ENCODE measurements around the gene DPH6.
"Not testable (repeated sequence)": the region's sequence is repeated elsewhere in the genome, so short reads cannot be mapped to it uniquely, and the experiment has no call there.

The DPH6 gene

DNA sequence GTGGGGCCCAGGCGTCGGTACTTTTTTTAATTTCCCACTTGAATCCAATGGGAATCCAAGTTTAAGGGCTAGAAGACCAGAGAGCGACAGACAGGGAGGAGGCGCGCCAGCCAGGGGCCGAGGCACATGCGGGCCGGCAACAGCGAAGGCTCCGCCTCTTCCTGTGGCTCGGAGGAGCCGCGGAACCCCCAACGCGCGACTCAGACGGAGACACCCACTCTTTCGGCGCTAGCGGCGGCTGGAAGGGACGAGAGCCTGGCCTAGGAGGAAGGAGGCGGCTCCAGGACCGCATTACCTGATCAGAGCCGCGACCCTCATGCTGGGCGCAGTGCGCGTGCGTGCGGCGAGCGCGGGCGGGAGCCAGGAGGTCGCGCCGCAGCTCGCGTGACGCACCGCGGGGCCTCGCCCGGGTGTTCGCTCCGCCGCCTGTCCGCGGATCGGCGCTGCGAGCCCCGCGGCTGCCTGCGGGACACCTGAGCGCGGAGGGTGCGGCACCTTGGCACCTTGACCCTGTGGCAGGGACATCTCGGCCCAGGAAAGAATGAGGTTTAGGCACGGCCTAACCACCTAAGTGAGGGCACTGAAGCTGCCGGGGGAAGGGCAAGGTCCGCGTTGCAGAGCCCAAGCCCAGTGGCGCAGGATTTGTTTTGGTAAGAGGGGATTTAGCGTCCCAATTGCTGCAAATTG is at the start of gene DPH6:
DPH6 (minus strand) TSS at position 342 of the 687 bp plus-strand sequence; CDS start at position 318, 24 bp downstream.
- DNase-seq: peak in 1 of 2 experiments; percentile 25

DNA sequence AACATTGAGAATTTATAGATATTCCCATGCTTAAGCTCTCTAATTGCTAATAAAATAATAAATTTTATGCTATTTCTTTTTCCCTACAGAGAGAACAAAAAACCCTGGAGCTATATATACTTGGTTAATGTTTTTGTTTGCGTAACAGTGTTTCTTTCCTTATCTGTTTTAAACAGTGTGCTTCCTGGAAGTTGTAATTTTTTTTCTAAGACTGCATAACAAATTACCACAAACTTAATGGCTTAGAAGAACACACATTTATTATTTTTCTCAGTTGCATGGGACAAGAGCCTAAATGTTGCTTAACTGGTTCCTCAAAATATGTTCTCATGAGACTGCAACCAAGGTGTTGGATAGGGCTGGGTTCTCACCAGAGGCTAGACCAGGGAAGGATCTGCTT is 49.7 kb upstream of the DPH6 start:
- no peak for DNase-seq

GRCh38 chr15:35591987-35592386 is 46.0 kb upstream of the DPH6 start:
- not testable (repeated sequence) for DNase-seq

GRCh38 chr15:35583863-35584528 is 38.0 kb upstream of the DPH6 start:
- DNase-seq: no peak

DNA sequence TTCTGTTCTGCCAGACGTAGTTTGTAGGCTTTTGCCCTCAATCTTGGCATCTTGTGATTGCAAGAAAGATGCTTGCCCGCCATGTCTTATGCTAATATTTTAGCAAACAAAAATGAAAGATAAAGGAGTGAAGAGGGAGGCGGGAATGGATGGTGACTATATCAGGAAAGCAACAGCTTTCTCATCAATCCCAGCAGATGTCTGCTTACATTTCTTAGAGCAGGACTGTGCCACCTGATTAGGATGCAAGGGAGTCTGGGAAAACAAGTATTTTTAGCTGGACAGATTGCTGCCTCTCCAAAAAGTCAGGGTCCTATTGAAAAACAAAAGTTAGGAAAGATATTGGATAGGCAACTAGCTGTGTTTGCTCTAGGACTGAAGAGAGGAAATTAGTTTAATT is 34.6 kb upstream of the DPH6 start:
- DNase-seq: no peak

- no peak for DNase-seq
These were observed 21.4 kb upstream of the DPH6 start for GRCh38 chr15:35567392-35567791.

DNA sequence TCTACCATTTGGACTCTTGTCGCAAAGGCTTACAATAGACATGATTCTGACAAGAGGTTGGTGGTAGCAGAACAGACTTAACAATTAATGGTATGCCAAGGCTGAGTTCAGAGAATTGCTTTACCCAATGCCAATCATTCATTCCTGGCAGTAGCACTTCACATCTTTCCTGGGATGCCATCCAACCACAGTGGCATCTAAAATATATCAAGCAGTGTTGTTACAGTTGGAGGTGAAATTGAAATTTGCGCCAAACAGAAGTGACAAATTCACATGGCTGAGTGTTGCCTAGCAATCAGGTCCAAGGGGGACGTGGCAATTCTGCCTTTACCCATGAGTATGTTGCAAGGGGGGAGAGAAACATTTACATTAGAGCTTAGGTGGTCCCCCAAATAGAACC is 21.0 kb upstream of the DPH6 start:
- no peak for DNase-seq

GRCh38 chr15:35565901-35566300 is 19.9 kb upstream of the DPH6 start:
- DNase-seq: no peak

DNA sequence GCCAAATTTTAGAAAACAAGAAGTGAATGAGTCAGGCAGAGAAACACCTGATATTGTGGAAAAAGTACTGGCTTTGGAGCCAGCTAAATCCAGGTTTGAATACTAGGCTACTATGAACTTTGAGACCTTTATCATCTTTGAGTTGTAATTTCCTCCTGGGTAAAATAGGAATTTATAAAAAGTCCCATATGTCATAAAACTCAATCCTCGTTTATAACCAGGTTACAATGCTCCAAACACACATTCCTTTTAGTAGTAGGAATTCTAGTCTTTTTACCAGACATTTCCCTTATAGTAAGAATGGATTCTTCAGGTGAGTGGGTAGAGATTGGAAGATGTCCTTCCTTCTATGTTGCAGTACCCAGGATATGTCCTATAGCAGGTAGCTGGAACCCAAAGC is 16.7 kb upstream of the DPH6 start:
- DNase-seq: no peak

- DNase-seq: no peak
These were observed 15.3 kb upstream of the DPH6 start for GRCh38 chr15:35561308-35561707.

GRCh38 chr15:35560870-35561269 is 14.9 kb upstream of the DPH6 start:
- no peak for DNase-seq

DNA sequence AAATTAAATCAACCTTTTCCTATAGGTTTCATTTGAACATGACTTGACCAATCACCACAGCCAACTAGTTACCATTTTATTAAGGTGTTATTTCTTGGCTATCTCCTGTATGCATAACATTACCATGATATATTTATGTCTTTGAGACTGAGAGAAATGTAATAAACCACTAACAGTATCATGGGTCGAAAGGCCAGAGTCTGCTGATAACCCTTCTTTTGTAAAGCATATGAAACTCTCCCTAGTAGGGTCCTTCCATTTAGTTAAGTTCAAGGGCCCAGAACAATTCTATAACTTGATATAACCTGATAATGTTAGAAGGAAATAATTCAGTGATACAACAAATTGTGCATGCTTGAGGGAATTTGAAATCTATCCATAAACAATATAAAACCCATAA is 14.3 kb upstream of the DPH6 start:
- DNase-seq: no peak

DNA sequence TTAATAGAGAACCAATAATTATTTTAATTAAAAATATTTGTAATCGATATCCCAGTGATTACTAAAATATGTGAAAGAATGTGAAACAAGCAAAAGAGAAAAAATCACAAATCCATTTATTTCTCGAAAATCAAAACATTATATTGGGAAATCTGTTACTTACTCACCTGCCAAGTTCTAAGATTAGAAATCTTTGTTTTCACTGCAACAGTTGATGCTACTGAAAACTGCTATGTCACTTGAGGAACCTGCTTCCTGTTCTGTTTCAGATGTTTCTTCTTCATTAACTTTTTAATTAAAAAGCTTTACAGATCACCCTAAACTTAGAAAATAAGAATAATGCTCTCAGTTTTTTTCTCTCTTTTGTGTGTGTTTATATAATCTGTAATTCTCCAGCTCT is 13.7 kb upstream of the DPH6 start:
- DNase-seq: no peak

DNA sequence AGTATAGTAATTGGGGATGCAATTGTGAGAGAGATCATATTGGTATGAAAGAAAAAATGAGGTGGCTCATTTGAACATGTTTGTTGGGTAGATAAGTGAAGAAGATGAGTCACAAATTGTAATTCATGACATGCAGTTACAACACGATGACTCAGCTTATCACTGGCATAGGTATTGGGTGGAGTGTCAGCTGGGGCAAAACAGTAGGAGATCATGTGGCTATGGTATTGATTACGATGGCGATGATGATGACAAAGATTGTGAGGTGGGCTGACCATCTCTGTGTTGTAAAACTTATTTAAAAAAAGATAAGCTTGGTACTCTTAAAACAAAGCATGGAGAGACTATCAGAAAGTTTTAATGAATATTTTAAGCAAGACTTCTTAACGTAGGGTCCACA is 11.6 kb upstream of the DPH6 start:
- no peak for DNase-seq

DNA sequence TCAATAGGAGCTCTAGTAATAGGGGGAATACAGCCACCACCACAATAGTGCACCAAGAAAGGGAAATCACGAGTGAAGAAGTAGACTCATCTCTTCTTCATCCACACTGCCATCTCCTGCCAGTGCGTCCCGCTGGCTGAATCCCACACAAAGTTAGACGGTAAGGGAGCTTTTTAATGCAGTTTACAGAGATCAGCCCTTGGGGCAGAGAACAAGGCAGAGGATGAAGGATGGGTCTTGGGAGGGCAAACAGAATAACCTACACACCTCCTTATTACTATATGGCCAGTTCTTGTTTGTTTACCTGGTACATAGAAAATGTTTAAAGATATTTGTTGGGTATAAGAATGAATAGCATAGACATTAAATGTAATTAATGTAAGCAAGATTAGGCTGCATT is 11.0 kb upstream of the DPH6 start:
- DNase-seq: no peak

GRCh38 chr15:35555244-35555643 is 9.3 kb upstream of the DPH6 start:
- DNase-seq: no peak

DNA sequence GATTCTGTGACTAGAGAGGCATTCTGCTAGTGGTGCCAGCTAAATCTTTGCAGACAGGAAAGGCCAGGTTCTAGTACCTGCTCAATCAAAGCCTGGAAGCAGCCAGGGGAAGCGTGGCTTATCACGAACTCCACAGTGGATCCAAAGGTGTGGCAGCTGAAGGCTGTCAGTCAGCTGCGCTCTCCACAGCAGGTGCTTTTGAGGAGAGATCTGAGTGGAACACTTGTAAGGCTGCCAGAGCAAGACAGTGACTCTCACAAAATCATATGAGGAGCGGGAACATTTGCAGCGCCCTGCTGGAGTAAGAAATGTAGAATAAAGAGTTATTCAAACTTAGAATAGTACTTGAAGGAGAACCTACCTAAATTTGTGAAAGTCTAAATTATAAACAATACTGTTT is 5.0 kb upstream of the DPH6 start:
- DNase-seq: no peak

GRCh38 chr15:35549567-35549966 is 3.6 kb upstream of the DPH6 start:
- no peak for DNase-seq

DNA sequence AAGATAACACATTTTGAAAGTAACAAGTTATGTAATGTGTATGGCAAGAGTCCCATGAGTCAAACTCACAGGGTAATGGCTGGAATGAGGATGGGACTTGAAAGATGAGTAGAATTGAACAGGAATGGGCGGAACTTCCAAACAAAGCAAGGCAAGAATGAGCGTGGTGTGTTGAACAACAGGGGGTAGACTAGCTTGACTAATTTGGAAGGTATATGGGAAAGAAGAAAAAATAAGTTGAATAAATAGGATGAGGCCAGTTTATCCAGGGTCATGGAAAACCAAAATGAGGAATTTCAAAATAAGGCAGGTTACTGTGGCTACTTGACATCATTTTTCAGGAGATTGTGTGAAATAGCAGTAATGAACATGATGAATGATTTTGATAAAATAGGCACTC is 2.5 kb upstream of the DPH6 start:
- DNase-seq: no peak

- DNase-seq: no peak
These were observed 1.9 kb upstream of the DPH6 start for GRCh38 chr15:35547775-35548364.

- no peak for DNase-seq
These were observed 781 bp upstream of the DPH6 start for GRCh38 chr15:35546511-35547381.

DNA sequence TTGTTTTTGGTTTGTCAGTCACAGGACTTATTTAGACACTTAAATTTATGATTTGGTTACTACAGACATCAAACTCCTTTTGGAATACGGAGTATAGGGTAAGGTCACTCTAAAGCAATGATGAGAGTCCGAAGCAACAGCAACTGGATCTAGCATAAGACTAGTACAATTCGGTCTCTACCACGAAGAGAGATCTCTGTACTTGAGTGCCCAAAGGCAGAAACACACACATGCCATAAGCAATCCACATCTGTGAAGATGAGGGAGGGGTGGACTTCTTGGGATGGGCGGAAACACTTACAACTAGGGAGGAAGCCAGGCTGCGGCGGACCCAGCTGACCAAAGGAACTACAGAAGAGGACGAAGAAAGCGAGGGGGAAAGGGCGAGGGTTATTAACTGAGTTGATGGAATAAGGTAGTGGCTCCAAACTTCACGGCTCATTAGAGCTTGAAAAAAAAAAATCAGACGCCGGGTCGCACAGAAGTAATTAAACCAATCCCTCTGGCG is 595 bp downstream of the DPH6 start:
- DNase-seq: no peak

- no peak for DNase-seq
These were observed 5.1 kb downstream of the DPH6 start for GRCh38 chr15:35540885-35541284.

Measured in cerebellar nuclear complex (tissue), 1 donor.